ENCODE results near the gene EBI3.

DNA sequence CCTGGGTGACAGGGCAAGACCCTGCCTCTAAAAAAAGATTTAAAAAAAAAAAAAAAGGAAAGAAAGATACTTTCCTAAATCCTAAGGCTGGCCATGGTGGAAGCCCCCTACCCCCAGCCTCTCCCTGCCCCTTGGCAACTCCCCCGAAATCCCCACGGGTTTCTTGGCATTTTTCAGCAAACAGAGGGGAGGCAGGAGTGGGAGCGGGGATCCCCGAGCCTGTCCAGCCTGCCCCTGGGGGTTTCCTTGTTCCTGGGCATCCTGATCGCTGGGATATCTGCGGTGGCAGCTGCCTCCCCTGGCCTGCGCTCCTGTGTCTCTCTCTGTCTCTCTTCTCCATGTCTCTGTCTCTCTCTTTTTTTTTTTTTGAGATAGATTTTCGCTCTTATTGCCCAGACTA, 3.4 kb upstream of the EBI3 start:
- TF ChIP-seq SIN3A (IDR thresholded peaks at IDR 0.05; ENCODE audit: borderline replicate concordance, insufficient read depth, low read length): no peak
- TF ChIP-seq POLR2AphosphoS5 (IDR thresholded peaks at IDR 0.05; ENCODE audit: low read depth, low read length): no peak
- no peak for TF ChIP-seq TAF1 (IDR thresholded peaks at IDR 0.05; ENCODE audit: borderline replicate concordance, insufficient read depth, low read length)
- TF ChIP-seq, protein P1, sequence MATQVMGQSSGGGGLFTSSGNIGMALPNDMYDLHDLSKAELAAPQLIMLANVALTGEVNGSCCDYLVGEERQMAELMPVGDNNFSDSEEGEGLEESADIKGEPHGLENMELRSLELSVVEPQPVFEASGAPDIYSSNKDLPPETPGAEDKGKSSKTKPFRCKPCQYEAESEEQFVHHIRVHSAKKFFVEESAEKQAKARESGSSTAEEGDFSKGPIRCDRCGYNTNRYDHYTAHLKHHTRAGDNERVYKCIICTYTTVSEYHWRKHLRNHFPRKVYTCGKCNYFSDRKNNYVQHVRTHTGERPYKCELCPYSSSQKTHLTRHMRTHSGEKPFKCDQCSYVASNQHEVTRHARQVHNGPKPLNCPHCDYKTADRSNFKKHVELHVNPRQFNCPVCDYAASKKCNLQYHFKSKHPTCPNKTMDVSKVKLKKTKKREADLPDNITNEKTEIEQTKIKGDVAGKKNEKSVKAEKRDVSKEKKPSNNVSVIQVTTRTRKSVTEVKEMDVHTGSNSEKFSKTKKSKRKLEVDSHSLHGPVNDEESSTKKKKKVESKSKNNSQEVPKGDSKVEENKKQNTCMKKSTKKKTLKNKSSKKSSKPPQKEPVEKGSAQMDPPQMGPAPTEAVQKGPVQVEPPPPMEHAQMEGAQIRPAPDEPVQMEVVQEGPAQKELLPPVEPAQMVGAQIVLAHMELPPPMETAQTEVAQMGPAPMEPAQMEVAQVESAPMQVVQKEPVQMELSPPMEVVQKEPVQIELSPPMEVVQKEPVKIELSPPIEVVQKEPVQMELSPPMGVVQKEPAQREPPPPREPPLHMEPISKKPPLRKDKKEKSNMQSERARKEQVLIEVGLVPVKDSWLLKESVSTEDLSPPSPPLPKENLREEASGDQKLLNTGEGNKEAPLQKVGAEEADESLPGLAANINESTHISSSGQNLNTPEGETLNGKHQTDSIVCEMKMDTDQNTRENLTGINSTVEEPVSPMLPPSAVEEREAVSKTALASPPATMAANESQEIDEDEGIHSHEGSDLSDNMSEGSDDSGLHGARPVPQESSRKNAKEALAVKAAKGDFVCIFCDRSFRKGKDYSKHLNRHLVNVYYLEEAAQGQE (IDR thresholded peaks at IDR 0.05; ENCODE audit: insufficient read depth in 1 of 2, low read depth in 2 of 2, low read length in 2 of 2): no peak
- TF ChIP-seq FOXP2 (optimal IDR thresholded peaks at IDR 0.05; ENCODE audit: borderline replicate concordance, extremely low read depth, extremely low read length, insufficient read depth): no peak

All from PFSK-1 (cell line).